ENCODE results near the gene DPY19L1.
A peak's percentile ranks its signal among the peaks of the same experiment; 100 is the strongest.
"Not testable (repeated sequence)": the region's sequence is repeated elsewhere in the genome, so short reads cannot be mapped to it uniquely, and the experiment has no call there.

DPY19L1 gene

DNA sequence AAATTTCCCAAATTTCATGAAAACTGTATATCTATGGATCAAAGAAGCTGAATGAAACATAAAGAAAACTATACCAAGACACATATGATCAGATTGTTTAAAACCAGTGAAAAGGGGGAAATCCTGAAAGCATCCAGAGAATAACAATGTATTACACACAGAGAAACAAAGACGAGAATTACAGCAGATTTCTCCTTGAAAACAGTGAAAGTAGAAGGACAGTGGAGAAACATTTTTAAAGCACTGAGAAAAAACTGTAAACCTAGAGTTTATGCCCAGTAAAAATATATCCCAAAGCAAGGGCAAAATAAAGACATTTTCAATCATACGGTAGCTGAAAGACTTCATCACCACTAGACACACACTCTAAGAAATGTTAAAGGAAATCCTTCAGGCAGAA, 121.0 kb downstream of the DPY19L1 start:
- no peak for DNase-seq

DNA sequence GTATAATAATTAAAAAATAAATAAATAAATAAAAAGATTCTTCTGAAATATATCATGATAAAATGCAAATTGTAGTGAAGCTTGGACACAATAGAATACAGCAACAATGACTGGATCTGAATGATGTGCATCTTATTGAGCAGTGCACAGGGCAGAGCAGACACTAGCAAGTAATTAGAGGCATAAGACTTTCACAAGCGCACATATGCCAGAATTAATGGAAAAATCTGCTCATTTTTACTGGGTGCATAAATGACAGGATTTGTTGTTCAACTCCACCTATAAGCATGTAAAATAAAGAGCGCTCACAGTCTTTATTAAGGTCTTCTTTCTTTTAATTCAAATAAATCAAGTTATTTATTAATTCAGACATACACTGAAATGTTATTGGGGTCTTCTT, 125.0 kb downstream of the DPY19L1 start:
- no peak for DNase-seq

DNA sequence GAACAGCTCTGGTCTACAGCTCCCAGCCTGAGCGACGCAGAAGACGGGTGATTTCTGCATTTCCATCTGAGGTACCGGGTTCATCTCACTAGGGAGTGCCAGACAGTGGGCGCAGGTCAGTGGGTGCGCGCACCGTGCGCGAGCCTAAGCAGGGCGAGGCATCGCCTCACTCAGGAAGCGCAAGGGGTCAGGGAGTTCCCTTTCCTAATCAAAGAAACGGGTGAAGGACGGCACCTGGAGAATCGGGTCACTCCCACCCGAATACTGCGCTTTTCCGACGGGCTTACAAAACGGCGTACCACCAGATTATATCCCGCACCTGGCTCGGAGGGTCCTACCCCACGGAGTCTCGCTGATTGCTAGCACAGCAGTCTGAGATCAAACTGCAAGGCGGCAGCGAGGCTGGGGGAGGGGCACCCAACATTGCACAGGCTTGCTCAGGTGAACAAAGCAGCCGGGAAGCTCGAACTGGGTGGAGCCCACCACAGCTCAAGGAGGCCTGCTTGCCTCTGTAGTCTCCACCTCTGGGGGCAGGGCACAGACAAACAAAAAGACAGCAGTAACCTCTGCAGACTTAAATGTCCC, 130.9 kb downstream of the DPY19L1 start:
- peak; percentile 7 for DNase-seq

DNA sequence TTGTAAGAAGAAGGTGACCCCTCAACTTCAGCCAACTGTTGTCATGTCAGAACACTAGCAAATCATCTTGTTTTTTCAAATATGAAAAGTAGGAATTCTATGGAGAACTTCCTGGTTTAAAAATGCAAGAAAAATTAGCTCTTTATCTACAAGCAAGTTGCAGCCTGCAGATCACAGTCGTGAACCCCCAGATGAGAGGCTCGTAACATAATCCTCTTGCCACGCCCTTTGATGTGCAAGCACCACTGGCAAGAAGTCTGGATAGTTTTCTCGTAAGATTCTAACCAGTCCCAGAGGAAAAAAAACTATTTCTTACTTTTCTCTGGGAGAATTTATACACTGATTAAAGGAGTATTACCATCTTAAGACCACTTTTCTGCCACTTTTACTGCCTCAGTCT, 132.3 kb downstream of the DPY19L1 start:
- DNase-seq = no peak

DNA sequence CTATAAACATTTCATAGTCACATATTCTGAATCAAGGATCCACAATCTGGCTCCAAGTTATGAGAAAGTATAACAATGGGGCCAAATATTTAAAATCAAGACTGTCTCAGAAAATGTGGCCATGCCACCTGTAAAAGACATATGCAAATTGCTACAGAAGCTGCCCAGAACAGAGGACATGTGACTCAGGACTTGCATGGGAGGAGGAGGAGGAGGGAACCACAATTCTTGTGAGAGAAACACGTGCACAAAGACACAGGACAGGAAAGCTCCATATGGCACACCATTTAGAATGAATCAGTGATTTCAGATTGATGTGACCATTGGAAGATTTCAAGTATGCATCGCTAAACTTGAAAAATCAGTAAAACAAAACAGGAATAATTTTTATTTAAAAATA, 133.4 kb downstream of the DPY19L1 start:
- not testable (repeated sequence) for DNase-seq

DNA sequence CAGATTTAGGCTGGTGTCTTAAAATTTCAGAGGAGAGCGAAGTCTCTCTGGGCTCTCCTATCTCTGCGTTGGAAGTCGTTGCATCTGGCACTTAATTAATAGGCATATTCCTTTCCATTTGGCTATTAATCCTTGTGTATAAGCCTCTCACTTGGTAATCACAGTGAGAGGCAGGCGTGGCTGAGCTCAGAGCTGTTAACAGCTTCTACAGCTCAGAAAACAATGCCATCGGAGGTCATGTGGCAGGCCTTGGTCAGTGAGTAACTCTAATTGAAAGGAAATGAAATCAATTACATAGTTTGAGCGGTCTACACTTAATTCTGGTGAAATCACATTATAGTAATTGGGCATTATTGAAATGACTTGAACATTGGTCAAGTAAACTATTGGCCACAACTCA, 135.1 kb downstream of the DPY19L1 start:
- DNase-seq = no peak

DNA sequence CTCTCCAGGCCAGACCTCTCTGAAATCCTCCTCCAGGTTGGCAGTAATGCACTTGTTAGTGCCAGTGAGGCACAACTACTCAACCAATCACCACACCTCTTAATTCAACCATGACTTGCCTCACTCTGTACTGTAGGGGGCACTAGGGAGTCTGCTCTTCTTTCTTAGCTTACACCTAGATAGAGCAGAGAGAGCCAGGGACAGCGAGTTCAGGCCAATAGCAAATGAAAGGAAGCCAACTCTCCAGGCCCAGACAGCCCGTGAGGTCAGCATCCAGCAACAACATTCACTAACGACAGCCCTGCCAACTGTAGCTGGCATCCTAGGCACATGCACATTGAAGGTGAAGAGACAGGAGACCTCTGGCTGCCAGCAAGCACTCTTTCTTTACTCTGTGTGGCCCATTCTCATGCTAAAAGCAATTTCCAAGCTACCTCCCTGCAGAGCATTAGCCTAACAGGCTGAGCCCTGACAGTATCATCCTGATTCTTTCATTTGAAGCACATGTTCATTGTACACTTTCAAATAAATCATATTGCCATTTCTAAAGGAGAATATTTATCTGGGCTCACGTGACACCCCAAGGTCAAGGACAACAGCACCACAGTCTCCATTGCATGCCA, 136.3 kb downstream of the DPY19L1 start:
- no peak for DNase-seq

DNA sequence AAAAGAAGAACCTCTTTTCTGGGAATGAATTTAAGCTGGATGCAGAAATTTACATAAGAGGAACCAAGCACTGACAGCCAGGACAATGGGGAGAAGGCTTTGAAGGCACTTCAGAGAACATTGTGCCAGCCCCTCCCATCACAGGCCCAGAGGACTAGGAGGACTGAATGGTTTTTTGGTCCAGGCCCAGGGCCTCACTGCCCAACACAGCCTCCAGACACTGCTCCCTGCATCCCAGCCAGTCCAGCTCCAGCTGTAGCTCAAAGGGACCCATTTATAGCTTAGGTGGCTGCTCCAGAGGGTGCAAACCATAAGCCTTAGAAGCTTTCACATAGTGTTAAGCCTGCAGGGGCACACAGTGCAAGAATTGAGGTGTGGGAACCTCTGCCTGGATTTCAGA, 142.1 kb downstream of the DPY19L1 start:
- no peak for DNase-seq

DNA sequence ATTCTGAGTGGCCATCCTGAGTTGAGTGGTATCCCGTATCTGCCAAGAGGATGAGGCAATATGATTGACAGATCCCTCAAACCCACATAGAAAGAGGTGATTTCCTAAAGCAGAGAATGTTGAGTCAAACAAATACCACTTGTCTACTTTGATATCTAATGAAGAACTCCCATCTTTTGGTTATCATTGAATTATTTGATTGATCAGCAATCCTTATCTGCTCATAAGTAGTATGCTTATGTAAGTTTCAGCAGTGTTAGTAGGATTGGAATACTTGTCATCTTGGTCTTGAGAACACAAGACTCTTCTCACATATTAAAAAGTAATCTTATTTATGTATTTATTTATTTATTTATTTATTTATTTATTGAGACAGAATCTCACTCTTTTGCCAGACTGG, 147.3 kb downstream of the DPY19L1 start:
- no peak for DNase-seq

DNA sequence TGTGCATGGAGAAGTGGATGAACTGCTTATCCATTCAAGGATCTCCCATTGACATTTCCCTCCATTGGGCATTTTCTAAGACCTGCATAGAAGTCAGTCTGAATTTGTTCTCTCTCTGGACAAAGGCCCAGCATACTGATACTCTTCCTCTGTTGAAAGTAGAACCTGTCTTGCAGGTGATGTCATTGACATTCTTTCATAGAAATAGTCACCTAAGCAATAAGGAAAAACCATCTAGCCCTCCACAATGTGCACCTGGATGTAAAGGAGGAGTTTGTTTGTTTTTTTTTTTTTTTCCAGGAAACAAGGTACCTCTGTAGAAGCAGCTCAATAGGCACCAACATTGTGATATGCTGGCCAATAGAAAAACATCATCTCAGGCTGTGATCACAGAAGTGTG, 150.4 kb downstream of the DPY19L1 start:
- no peak for DNase-seq

DNA sequence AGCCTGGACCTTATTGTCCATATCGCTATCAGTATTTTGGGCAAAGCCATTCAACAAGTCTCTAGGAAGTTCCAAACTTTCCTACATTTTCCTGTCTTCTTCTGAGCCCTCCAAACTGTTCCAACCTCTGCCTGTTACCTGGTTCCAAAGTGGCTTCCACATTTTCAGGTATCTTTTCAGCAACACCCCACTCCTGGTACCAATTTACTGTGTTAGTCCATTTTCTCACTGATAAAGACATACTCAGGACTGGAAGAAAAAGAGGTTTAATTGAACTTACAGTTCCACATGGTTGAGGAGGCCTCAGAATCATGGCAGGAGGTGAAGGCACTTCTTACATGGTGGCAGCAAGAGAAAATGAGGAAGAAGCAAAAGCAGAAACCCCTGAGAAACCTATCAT, 153.4 kb downstream of the DPY19L1 start:
- DNase-seq = not testable (repeated sequence)

DNA sequence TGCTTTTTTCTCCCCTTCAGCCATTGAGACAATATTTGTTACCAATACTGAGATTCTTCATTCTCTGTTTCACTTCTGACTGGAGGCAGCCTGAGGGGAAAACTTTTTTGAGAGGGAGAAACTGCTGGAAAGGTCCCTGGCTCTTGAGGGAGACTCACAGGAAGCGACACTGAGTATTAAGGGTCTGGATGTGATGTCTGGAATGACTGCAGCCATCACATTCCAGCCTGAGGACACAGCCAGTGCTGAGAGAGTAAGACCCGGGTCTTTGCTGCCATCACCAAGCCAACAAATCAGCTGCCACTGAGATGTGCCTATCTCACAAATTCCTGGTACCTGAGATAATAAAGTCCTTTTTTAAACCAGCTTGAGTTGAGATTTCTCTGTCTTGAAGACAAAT, 157.4 kb downstream of the DPY19L1 start:
- no peak for DNase-seq

DNA sequence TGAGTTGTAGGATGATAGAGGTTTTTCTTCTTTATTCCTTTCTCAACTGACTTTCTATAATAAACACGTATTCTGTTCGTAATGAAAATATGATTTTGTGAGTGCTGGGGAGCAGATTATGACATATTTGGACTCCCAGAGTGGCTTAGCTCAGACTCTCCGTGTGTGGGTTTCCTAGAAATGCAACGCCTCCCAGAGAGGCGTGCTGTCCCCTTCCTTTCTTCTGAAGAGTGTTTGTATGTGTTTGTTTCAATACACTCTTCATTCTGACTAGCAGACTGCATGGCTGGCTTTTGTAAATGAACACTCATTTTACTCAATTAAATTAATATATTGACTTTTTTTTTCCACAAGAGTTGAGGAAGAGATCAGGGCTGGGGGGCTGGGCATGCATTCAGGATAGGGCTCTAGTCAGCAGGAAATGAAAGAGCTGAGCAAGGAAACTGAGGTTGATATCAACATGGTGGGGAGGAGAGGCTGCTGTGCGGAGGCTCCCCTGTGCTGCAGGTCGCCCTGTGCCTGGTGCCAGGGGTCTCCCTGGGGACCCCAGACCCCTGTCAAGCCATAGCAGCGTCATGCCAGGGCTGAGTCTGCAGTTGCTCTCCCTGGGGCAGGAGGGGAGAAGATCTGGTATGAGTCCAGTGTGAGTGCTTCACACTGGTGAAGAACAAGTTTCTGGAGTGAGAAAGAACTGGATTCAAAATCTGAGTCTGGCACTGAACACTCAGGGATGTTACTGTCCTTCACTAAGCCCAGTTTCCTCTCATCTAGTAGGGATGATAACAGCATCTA, 158.1 kb downstream of the DPY19L1 start:
- not testable (repeated sequence) for DNase-seq
